HepG2 (cell line): ENCODE measurements around the gene ZNF563. TPM values are rescaled to one million over a fixed set of nuclear protein-coding genes. Genes with fewer than 3 reads are reported as not detected.
A peak's percentile ranks its signal among the peaks of the same experiment; 100 is the strongest.

ENCODE experiments used
- ESRRA ChIP-seq: sonication (generic); formaldehyde crosslinking; IDR thresholded peaks from 2 replicates; pipeline ENCODE4 v1.5.1; 2020; ENCODE audit warnings: mild to moderate bottlenecking, low read depth, missing genetic modification reagents
- GABPA ChIP-seq, 2 experiments: IDR thresholded peaks; 2 replicates each; pipeline ENCODE4 v1.6.1; 2011 to 2016; ENCODE audit warnings: low read depth in 2 of 2, low read length in 1 of 2, missing biosample characterization in 1 of 2, missing genetic modification characterization in 1 of 2
- HOXD1 ChIP-seq: sonication (generic); formaldehyde crosslinking; IDR thresholded peaks from 2 replicates; pipeline ENCODE4 v1.5.0; 2020; ENCODE audit warnings: missing genetic modification reagents
- NBN ChIP-seq: fragments of 450-650 bp; conservative IDR thresholded peaks from 2 replicates; pipeline ENCODE4 v1.6.1; 2017
- NFIC ChIP-seq: IDR thresholded peaks from 2 replicates; pipeline ENCODE4 v1.6.1; 2012; ENCODE audit warnings: mild to moderate bottlenecking, low read length, inconsistent platforms
- SOX13 ChIP-seq, 3 experiments: fragments of 450-650 bp in 1 of 3; sonication (generic) in 1 of 3; formaldehyde crosslinking in 1 of 3; IDR thresholded peaks in 2 of 3; conservative IDR thresholded peaks in 1 of 3; 2 replicates each; pipeline versions ENCODE4 v1.5.0 to v1.6.1; 2016 to 2020; ENCODE audit warnings: antibody characterized with exemption in 1 of 3, mild to moderate bottlenecking in 1 of 3, missing compliant biosample characterization in 1 of 3, missing genetic modification reagents in 1 of 3, moderate library complexity in 1 of 3
- TCF7L2 ChIP-seq: IDR thresholded peaks from 2 replicates; pipeline ENCODE4 v1.6.1; 2011; ENCODE audit warnings: mild to moderate bottlenecking, low read depth, low read length, moderate library complexity
- WIZ ChIP-seq: sonication (generic); formaldehyde crosslinking; IDR thresholded peaks from 2 replicates; pipeline ENCODE4 v1.5.1; 2020; ENCODE audit warnings: mild to moderate bottlenecking, missing genetic modification reagents
- ZBTB7A ChIP-seq: sonication (generic); formaldehyde crosslinking; IDR thresholded peaks from 2 replicates; pipeline ENCODE4 v1.8.0; 2022; ENCODE audit warnings: mild to moderate bottlenecking, missing genetic modification reagents
- ZNF136 ChIP-seq: sonication (generic); formaldehyde crosslinking; IDR thresholded peaks from 2 replicates; pipeline ENCODE4 v1.8.1; 2022; ENCODE audit warnings: low read depth, mild to moderate bottlenecking, moderate library complexity, missing genetic modification reagents
- ZNF253 ChIP-seq: sonication (generic); formaldehyde crosslinking; IDR thresholded peaks from 2 replicates; pipeline ENCODE4 v1.8.0; 2022; ENCODE audit warnings: mild to moderate bottlenecking, missing genetic modification reagents, borderline replicate concordance
- ZNF260 ChIP-seq: sonication (generic); formaldehyde crosslinking; IDR thresholded peaks from 2 replicates; pipeline ENCODE4 v1.4.0; 2020; ENCODE audit warnings: missing genetic modification reagents, low read depth, mild to moderate bottlenecking, borderline replicate concordance
- ZNF501 ChIP-seq: sonication (generic); formaldehyde crosslinking; IDR thresholded peaks from 2 replicates; pipeline ENCODE4 v1.5.1; 2020; ENCODE audit warnings: mild to moderate bottlenecking, moderate library complexity, missing genetic modification reagents
- ZNF883 ChIP-seq: sonication (generic); formaldehyde crosslinking; IDR thresholded peaks from 2 replicates; pipeline ENCODE4 v1.5.1; 2020; ENCODE audit warnings: mild to moderate bottlenecking, missing genetic modification reagents; ENCODE audit errors: not compliant biosample characterization
- polyA plus RNA-seq, 8 experiments: library from polyadenylated mRNA; depleted of rRNA in 3 of 8; stranded (reverse) in 7 of 8; unstranded in 1 of 8; fragments of >200 nt; fragmentation: Illumina TruSeq in 4 of 8; extraction: Trizol in 4 of 8; gene quantifications; 2 replicates each; pipeline versions ENCODE4 v1.2.1 to v1.2.3, GENCODE V29; 2011 to 2016; ENCODE audit warnings: low read depth in 4 of 8, missing spikeins in 1 of 8, mixed read lengths in 1 of 8; ENCODE audit not compliant: insufficient read depth in 1 of 8
- total RNA-seq, 5 experiments: library from RNA; depleted of rRNA; stranded (reverse); fragments of >200 nt; fragmentation: Illumina TruSeq; extraction: Trizol; gene quantifications; 2 replicates each; pipeline ENCODE4 v1.2.3, GENCODE V29; 2016; ENCODE audit warnings: low read depth in 1 of 5
- TF ChIP-seq, protein P1 (sequence below): sonication (generic); formaldehyde crosslinking; IDR thresholded peaks from 2 replicates; pipeline ENCODE4 v1.4.0; 2020; ENCODE audit warnings: missing genetic modification reagents, mild to moderate bottlenecking, borderline replicate concordance
- TF ChIP-seq, protein P2 (sequence below): sonication (generic); formaldehyde crosslinking; IDR thresholded peaks from 2 replicates; pipeline ENCODE4 v1.9.0; 2021; ENCODE audit warnings: missing genetic modification reagents, borderline replicate concordance
- TF ChIP-seq, protein P3 (sequence below): sonication (generic); formaldehyde crosslinking; IDR thresholded peaks from 2 replicates; pipeline ENCODE4 v1.5.0; 2020; ENCODE audit warnings: missing genetic modification reagents
- TF ChIP-seq, protein P4 (sequence below): sonication (generic); formaldehyde crosslinking; IDR thresholded peaks from 2 replicates; pipeline ENCODE4 v1.8.0; 2022; ENCODE audit warnings: mild to moderate bottlenecking, missing genetic modification reagents; ENCODE audit not compliant: insufficient replicate concordance

Gene ZNF563
- total and polyA plus RNA-seq, 2 of the 13 experiments (the other 11 are each of a cell fraction or from before 2014, with no cell fraction given): 7.5 to 19.5 TPM

DNA sequence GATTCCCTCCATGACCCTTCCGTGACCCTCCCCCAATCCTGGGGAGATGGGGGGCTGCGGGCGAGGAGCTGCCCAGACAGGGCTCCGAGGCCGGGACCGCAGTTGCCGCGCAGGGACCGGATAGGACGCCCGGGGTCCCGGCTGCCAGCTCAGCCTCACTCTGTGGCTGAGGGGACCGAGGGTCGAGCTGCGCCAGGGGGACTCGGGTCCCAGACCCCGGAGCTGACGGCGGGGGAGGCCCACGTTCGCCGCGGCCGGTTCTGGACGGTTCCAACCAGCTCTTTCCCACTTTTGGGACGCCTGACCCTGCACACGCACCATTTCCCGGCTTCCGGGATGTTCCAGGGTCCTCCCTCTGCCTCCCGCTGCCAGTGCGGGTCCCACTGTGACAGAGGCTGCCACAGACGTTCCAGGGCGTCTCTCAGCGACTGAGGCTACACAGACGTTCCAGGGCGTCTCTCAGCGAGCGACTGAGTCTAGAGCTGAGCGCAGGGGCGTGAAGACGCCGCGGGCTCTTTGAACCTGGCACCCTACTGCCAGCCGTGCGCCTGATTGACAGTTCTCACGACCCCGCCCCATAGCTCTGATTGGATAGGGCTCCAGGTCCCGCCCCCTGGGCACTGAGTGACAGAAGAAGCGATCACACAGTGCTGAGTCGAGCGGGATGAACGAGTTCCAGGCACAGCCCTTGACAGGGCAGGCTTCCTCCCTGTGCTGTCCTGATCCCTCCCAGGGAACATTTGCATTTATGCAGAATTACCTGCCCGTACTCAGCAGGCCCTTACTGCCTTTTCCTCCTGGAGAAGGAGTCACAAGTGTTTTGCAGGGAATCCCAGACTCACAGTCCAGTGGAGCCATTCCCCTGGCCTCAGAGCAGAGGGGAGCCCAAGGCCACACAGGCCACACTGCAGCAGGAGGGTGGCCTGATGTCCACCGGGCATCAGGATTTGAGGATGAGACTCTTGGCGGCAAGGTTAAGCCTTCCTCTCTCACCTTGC is at the start of gene ZNF563 (continued):
- TF ChIP-seq WIZ (CRISPR knock-in tag) (0 out of 2 replicates have a peak, but pooled peaks have one; percentile 47), GABPA (IDR thresholded peaks at IDR 0.05; ENCODE audit: low read depth, low read length) (no peak), GABPA (CRISPR knock-in tag; IDR thresholded peaks at IDR 0.05; ENCODE audit: low read depth) (peak; percentile 51; the same call in 1 of the 2 replicates), HOXD1 (CRISPR knock-in tag) (no peak; the same call in 1 of the 2 replicates), ZBTB7A (peak; percentile 15; the same call in 1 of the 2 replicates), ZNF260 (no peak), ZNF253 (CRISPR knock-in tag) (peak; percentile 49; the same call in 1 of the 2 replicates), ESRRA (CRISPR knock-in tag) (no peak; the same call in 1 of the 2 replicates), ZNF136 (CRISPR knock-in tag) (peak; percentile 34), NBN (no peak), ZNF501 (peak; percentile 60), TCF7L2 (no peak), ZNF883 (peak; percentile 68), NFIC (no peak), SOX13 (IDR thresholded peaks at IDR 0.05) (no peak), SOX13 (CRISPR knock-in tag; conservative IDR thresholded peaks at IDR 0.05 in 1 of 2, IDR thresholded peaks at IDR 0.05 in 1 of 2) (peak in 1 of 2 experiments; percentile 35; a peak in 2 of 4 replicates)
- TF ChIP-seq, protein P1, sequence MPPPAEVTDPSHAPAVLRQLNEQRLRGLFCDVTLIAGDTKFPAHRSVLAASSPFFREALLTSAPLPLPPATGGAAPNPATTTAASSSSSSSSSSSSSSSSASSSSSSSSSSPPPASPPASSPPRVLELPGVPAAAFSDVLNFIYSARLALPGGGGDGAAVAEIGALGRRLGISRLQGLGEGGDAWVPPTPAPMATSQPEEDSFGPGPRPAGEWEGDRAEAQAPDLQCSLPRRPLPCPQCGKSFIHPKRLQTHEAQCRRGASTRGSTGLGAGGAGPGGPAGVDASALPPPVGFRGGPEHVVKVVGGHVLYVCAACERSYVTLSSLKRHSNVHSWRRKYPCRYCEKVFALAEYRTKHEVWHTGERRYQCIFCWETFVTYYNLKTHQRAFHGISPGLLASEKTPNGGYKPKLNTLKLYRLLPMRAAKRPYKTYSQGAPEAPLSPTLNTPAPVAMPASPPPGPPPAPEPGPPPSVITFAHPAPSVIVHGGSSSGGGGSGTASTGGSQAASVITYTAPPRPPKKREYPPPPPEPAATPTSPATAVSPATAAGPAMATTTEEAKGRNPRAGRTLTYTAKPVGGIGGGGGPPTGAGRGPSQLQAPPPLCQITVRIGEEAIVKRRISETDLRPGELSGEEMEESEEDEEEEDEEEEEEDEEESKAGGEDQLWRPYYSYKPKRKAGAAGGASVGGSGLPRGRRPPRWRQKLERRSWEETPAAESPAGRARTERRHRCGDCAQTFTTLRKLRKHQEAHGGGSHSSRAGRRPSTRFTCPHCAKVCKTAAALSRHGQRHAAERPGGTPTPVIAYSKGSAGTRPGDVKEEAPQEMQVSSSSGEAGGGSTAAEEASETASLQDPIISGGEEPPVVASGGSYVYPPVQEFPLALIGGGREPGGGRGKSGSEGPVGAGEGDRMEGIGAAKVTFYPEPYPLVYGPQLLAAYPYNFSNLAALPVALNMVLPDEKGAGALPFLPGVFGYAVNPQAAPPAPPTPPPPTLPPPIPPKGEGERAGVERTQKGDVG: no peak
- TF ChIP-seq, protein P2, sequence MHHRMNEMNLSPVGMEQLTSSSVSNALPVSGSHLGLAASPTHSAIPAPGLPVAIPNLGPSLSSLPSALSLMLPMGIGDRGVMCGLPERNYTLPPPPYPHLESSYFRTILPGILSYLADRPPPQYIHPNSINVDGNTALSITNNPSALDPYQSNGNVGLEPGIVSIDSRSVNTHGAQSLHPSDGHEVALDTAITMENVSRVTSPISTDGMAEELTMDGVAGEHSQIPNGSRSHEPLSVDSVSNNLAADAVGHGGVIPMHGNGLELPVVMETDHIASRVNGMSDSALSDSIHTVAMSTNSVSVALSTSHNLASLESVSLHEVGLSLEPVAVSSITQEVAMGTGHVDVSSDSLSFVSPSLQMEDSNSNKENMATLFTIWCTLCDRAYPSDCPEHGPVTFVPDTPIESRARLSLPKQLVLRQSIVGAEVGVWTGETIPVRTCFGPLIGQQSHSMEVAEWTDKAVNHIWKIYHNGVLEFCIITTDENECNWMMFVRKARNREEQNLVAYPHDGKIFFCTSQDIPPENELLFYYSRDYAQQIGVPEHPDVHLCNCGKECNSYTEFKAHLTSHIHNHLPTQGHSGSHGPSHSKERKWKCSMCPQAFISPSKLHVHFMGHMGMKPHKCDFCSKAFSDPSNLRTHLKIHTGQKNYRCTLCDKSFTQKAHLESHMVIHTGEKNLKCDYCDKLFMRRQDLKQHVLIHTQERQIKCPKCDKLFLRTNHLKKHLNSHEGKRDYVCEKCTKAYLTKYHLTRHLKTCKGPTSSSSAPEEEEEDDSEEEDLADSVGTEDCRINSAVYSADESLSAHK (CRISPR knock-in tag): no peak
- TF ChIP-seq, protein P3, sequence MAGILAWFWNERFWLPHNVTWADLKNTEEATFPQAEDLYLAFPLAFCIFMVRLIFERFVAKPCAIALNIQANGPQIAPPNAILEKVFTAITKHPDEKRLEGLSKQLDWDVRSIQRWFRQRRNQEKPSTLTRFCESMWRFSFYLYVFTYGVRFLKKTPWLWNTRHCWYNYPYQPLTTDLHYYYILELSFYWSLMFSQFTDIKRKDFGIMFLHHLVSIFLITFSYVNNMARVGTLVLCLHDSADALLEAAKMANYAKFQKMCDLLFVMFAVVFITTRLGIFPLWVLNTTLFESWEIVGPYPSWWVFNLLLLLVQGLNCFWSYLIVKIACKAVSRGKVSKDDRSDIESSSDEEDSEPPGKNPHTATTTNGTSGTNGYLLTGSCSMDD: no peak
- TF ChIP-seq, protein P4, sequence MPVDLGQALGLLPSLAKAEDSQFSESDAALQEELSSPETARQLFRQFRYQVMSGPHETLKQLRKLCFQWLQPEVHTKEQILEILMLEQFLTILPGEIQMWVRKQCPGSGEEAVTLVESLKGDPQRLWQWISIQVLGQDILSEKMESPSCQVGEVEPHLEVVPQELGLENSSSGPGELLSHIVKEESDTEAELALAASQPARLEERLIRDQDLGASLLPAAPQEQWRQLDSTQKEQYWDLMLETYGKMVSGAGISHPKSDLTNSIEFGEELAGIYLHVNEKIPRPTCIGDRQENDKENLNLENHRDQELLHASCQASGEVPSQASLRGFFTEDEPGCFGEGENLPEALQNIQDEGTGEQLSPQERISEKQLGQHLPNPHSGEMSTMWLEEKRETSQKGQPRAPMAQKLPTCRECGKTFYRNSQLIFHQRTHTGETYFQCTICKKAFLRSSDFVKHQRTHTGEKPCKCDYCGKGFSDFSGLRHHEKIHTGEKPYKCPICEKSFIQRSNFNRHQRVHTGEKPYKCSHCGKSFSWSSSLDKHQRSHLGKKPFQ (CRISPR knock-in tag): no peak
